ENCODE results near the gene EEPD1.

DNA sequence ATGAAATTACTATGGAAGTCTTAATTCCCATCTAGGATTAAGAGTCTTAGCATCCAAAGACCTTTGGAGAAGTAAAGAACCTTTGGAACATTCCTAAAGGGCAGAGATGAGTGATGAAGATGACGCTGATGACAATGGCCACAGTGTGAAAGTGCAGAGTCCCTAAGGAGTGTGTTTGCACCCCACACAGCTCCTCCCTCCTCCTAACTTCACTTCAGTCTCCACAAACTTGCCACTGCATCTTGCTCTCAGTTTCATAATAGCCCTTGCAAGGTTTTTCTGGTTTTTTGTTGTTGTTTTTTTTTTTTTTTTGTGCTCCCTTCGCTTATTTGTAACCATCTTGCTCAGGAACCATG is 119.1 kb downstream of the EEPD1 start:
- TF ChIP-seq, protein P1, sequence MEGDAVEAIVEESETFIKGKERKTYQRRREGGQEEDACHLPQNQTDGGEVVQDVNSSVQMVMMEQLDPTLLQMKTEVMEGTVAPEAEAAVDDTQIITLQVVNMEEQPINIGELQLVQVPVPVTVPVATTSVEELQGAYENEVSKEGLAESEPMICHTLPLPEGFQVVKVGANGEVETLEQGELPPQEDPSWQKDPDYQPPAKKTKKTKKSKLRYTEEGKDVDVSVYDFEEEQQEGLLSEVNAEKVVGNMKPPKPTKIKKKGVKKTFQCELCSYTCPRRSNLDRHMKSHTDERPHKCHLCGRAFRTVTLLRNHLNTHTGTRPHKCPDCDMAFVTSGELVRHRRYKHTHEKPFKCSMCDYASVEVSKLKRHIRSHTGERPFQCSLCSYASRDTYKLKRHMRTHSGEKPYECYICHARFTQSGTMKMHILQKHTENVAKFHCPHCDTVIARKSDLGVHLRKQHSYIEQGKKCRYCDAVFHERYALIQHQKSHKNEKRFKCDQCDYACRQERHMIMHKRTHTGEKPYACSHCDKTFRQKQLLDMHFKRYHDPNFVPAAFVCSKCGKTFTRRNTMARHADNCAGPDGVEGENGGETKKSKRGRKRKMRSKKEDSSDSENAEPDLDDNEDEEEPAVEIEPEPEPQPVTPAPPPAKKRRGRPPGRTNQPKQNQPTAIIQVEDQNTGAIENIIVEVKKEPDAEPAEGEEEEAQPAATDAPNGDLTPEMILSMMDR (IDR thresholded peaks at IDR 0.05): no peak
- TF ChIP-seq EZH2 (IDR thresholded peaks at IDR 0.05): no peak

All from neural progenitor cell (in vitro differentiated cells).